ENCODE data around the gene FAM124B.

DNA sequence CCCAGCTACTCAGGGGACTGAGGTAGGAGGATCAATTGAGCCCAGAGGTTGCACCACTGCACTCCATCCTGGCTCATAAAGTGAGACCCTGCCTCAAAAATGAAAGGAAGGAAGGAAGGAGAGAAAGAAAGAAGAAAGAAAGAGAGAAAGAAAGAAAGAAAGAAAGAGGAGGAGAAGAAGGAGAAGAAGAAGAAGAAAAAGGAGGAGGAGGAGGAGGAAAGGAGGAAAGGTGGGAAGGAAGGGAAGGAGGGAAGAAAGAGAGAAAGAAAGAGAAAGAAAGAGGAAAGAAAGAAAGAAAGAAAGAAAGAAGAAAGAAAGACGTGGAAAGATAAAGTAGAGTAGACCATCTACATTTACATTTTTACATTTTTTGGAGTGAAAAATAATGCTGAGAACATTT is 39.8 kb downstream of the FAM124B start:
- TF ChIP-seq POLR2A (IDR thresholded peaks at IDR 0.05; ENCODE audit: low read depth, low read length) (no peak), POLR2AphosphoS5 (IDR thresholded peaks at IDR 0.05; ENCODE audit: low read depth, low read length) (no peak)
